HEK293 (cell line): ENCODE results near the gene MRTFB.

Experiments
- CTCF ChIA-PET: fragments of 350-600 bp; formaldehyde crosslinking; extraction: SDS; loops from one replicate; lab custom pipeline; 2021; ENCODE audit warnings: antibody characterized with exemption; lab: Yijun Ruan, JAX
- POLR2A ChIA-PET: fragments of 300-600 bp; formaldehyde crosslinking; extraction: SDS; loops from one replicate; lab custom pipeline; 2020; ENCODE audit warnings: antibody characterized with exemption, inconsistent platforms; lab: Yijun Ruan, JAX
- H3K27ac ChIP-seq: fragments of 200-500 bp; sonication (Bioruptor generic); 2 replicates; pipeline ENCODE4 v1.5.1; 2014; ENCODE audit warnings: low read depth, low read length, control low read depth, inconsistent platforms; ENCODE audit errors: extremely low read depth
- H3K36me3 ChIP-seq, 2 experiments: fragments of 200-500 bp in 1 of 2; sonication (Bioruptor generic) in 1 of 2; 1 replicate in 1 of 2; 2 replicates in 1 of 2; pipeline ENCODE4 v1.5.1; 2014 to 2017; ENCODE audit warnings: inconsistent platforms in 2 of 2, low read length in 2 of 2; ENCODE audit not compliant: control insufficient read depth in 2 of 2, insufficient read depth in 1 of 2
- H3K4me1 ChIP-seq: fragments of 200-500 bp; sonication (Bioruptor generic); 2 replicates; pipeline ENCODE4 v1.5.1; 2014; ENCODE audit warnings: mild to moderate bottlenecking, low read length, inconsistent platforms; ENCODE audit not compliant: control insufficient read depth, insufficient read depth
- H3K4me3 ChIP-seq: 2 replicates; pipeline ENCODE4 v1.5.1; 2011; ENCODE audit warnings: low read depth, mild to moderate bottlenecking, control low read depth, low read length, moderate library complexity
- H3K9me3 ChIP-seq: fragments of 200-500 bp; sonication (Bioruptor generic); 2 replicates; pipeline ENCODE4 v1.5.1; 2014; ENCODE audit warnings: low read depth, low read length, inconsistent platforms; ENCODE audit not compliant: control insufficient read depth, insufficient read depth
- HOXD13 ChIP-seq: sonication (generic); formaldehyde crosslinking; IDR thresholded peaks from 2 replicates; pipeline ENCODE4 v1.8.0; 2022; ENCODE audit warnings: missing genetic modification reagents, borderline replicate concordance
- ZBTB21 ChIP-seq: fragments of 450-650 bp; formaldehyde crosslinking; IDR thresholded peaks from 2 replicates; pipeline ENCODE4 v1.5.1; 2017; ENCODE audit warnings: missing biosample characterization, missing genetic modification characterization
- ZFP41 ChIP-seq: fragments of 450-650 bp; formaldehyde crosslinking; IDR thresholded peaks from 2 replicates; pipeline ENCODE4 v1.5.1; 2016; ENCODE audit warnings: missing biosample characterization, missing genetic modification characterization, borderline replicate concordance
- ZNF544 ChIP-seq: fragments of 450-650 bp; formaldehyde crosslinking; IDR thresholded peaks from 2 replicates; pipeline ENCODE4 v1.5.0; 2017; ENCODE audit warnings: missing biosample characterization, missing genetic modification characterization
- ZNF555 ChIP-seq: fragments of 450-650 bp; formaldehyde crosslinking; conservative IDR thresholded peaks from 2 replicates; pipeline ENCODE4 v1.5.1; 2017; ENCODE audit warnings: missing biosample characterization, mild to moderate bottlenecking, missing genetic modification characterization, inconsistent platforms
- ZNF561 ChIP-seq: fragments of 450-650 bp; IDR thresholded peaks from 2 replicates; pipeline ENCODE4 v1.5.1; 2018; ENCODE audit warnings: missing biosample characterization, missing genetic modification characterization, borderline replicate concordance
- ZNF621 ChIP-seq: fragments of 450-650 bp; formaldehyde crosslinking; IDR thresholded peaks from 2 replicates; pipeline ENCODE4 v1.5.1; 2017; ENCODE audit warnings: missing biosample characterization, missing genetic modification characterization
- ZNF664 ChIP-seq: fragments of 450-650 bp; formaldehyde crosslinking; IDR thresholded peaks from 2 replicates; pipeline ENCODE4 v1.5.1; 2016; ENCODE audit warnings: missing biosample characterization, missing genetic modification characterization
- ZNF791 ChIP-seq: fragments of 450-650 bp; formaldehyde crosslinking; IDR thresholded peaks from 2 replicates; pipeline ENCODE4 v1.5.1; 2016; ENCODE audit warnings: missing biosample characterization, missing genetic modification characterization
- ZSCAN23 ChIP-seq: fragments of 450-650 bp; formaldehyde crosslinking; IDR thresholded peaks from 2 replicates; pipeline ENCODE4 v1.5.1; 2016; ENCODE audit warnings: missing biosample characterization, missing genetic modification characterization
- TF ChIP-seq, protein P1 (sequence below): fragments of 450-650 bp; formaldehyde crosslinking; IDR thresholded peaks from 2 replicates; pipeline ENCODE4 v1.5.1; 2016; ENCODE audit warnings: missing biosample characterization, missing genetic modification characterization
- TF ChIP-seq, protein P2 (sequence below): fragments of 450-650 bp; formaldehyde crosslinking; IDR thresholded peaks from 2 replicates; pipeline ENCODE4 v1.5.1; 2016; ENCODE audit warnings: missing biosample characterization, missing genetic modification characterization, borderline replicate concordance
- TF ChIP-seq, protein P3 (sequence below): fragments of 450-650 bp; formaldehyde crosslinking; IDR thresholded peaks from 2 replicates; pipeline ENCODE4 v1.5.1; 2016; ENCODE audit warnings: missing biosample characterization, missing genetic modification characterization, borderline replicate concordance
- TF ChIP-seq, protein P4 (sequence below): fragments of 450-650 bp; formaldehyde crosslinking; IDR thresholded peaks from 2 replicates; pipeline ENCODE4 v1.5.1; 2016; ENCODE audit warnings: missing biosample characterization, missing genetic modification characterization
- TF ChIP-seq, protein P5 (sequence below): fragments of 450-650 bp; formaldehyde crosslinking; conservative IDR thresholded peaks from 2 replicates; pipeline ENCODE4 v1.5.1; 2016; ENCODE audit warnings: low read depth, missing biosample characterization, missing genetic modification characterization

Gene MRTFB

DNA sequence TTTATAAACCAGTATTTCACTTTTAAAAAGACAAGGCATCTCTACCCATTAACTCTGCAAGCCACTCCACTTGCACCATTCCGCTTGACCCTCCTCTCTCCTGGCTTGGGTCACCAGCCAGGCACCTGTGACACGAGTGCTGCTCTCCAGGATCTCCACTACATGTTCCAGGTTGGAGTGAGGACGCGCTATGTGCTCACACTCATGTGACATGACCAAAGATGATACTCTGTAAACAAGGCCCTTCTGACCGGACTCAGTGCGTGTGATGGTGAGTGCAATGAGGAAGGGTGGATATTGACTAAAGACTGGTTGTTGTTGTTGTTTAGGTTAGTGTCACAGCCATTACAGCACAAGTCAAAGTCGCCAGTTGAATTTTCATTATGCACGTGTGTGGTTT lies 192.7 kb downstream of the MRTFB start:
- no peaks in the 10 kb centered on the region for H3K4me1 ChIP-seq
- H3K9me3 ChIP-seq = no peaks in the 10 kb centered on the region
- ChIA-PET POLR2A (no interaction called here), CTCF (no interaction called here)
- no peak overlapping the region for H3K27ac ChIP-seq
- no peak overlapping the region for H3K4me3 ChIP-seq
- no peak for TF ChIP-seq ZFP41 (tag by site-specific recombination)
- TF ChIP-seq, protein P1, sequence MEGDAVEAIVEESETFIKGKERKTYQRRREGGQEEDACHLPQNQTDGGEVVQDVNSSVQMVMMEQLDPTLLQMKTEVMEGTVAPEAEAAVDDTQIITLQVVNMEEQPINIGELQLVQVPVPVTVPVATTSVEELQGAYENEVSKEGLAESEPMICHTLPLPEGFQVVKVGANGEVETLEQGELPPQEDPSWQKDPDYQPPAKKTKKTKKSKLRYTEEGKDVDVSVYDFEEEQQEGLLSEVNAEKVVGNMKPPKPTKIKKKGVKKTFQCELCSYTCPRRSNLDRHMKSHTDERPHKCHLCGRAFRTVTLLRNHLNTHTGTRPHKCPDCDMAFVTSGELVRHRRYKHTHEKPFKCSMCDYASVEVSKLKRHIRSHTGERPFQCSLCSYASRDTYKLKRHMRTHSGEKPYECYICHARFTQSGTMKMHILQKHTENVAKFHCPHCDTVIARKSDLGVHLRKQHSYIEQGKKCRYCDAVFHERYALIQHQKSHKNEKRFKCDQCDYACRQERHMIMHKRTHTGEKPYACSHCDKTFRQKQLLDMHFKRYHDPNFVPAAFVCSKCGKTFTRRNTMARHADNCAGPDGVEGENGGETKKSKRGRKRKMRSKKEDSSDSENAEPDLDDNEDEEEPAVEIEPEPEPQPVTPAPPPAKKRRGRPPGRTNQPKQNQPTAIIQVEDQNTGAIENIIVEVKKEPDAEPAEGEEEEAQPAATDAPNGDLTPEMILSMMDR (tag by site-specific recombination) = no peak
- peaks cover 15 to 82% of the 10 kb centered on the region in 2 experiments for H3K36me3 ChIP-seq

DNA sequence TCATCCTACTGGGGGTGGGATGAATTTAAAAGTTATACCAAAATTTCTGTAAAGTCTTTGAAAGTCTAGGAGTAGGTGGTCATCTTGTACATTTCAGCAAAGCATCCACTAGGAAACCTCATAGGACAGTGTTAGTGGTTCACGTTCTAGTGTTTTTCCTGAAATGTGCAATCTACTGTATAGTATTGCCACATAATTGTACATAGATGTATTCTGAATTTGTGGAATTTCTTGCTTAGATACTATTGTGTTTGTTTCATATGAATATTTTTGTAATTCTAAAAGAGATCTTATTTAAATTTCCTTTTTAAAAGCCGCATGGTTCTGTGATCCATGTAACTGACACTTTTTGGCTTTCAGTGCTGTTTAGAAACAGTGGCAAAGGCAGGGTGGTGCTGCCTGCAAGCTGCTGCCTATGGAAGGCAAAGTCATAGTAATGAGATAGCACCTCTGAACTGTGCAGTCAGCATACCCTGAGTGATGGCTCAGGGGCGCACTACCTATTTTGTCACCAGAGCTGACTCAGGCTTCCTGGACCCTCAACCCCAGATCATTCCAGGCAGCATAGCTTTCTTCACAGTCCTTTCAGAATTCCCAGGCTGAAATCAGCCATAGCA lies 193.3 kb downstream of the MRTFB start:
- ChIA-PET POLR2A (no interaction called here), CTCF (interaction anchor here (0.7 to 1.1 kb wide), 3 partner anchors 15 to 350 kb away, joined by 3 read pairs; no protein-coding TSS in a partner anchor)
- Histone ChIP-seq H3K4me1 (no peaks in the 10 kb centered on the region), H3K9me3 (no peaks in the 10 kb centered on the region)
- TF ChIP-seq HOXD13 (CRISPR knock-in tag) (no peak), ZSCAN23 (tag by site-specific recombination) (no peak), ZNF621 (tag by site-specific recombination) (no peak)
- TF ChIP-seq, all 188 proteins: peak for 0
- Histone ChIP-seq H3K27ac (no peak overlapping the region), H3K4me3 (no peak overlapping the region), H3K36me3 (peaks cover 10 to 79% of the 10 kb centered on the region in 2 experiments)

DNA sequence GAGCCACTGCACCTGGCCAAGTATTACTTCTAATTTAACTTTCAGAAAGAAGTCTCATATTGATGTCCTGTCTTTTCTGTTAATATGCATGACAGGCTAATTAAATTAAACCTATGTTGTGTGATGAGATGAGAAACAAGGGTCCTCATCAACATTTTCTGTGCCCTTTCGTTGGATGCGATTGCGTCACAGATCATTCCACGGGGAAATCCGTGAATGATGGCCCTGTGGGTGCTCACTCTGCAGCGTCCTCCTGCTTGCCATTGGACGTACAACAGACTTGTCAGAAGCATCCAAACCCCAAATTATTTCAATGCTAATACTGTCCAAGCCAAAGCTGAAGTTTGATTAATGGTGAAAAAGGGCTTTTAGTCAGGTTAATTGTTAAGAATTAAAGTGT lies 197.0 kb downstream of the MRTFB start:
- CTCF ChIA-PET = interaction anchor here (0.7 kb wide), 1 partner anchor 10 kb away, joined by 3 read pairs; no protein-coding TSS in a partner anchor
- POLR2A ChIA-PET = no interaction called here
- Histone ChIP-seq H3K36me3 (peaks cover 0 to 44% of the 10 kb centered on the region in 2 experiments; a peak in 1 of 3 replicates), H3K9me3 (no peaks in the 10 kb centered on the region), H3K4me3 (no peak overlapping the region), H3K27ac (no peak overlapping the region), H3K4me1 (no peaks in the 10 kb centered on the region)
- TF ChIP-seq, protein P2, sequence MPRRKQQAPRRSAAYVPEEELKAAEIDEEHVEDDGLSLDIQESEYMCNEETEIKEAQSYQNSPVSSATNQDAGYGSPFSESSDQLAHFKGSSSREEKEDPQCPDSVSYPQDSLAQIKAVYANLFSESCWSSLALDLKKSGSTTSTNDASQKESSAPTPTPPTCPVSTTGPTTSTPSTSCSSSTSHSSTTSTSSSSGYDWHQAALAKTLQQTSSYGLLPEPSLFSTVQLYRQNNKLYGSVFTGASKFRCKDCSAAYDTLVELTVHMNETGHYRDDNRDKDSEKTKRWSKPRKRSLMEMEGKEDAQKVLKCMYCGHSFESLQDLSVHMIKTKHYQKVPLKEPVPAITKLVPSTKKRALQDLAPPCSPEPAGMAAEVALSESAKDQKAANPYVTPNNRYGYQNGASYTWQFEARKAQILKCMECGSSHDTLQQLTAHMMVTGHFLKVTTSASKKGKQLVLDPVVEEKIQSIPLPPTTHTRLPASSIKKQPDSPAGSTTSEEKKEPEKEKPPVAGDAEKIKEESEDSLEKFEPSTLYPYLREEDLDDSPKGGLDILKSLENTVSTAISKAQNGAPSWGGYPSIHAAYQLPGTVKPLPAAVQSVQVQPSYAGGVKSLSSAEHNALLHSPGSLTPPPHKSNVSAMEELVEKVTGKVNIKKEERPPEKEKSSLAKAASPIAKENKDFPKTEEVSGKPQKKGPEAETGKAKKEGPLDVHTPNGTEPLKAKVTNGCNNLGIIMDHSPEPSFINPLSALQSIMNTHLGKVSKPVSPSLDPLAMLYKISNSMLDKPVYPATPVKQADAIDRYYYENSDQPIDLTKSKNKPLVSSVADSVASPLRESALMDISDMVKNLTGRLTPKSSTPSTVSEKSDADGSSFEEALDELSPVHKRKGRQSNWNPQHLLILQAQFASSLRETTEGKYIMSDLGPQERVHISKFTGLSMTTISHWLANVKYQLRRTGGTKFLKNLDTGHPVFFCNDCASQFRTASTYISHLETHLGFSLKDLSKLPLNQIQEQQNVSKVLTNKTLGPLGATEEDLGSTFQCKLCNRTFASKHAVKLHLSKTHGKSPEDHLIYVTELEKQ (tag by site-specific recombination) = no peak
- TF ChIP-seq, protein P3, sequence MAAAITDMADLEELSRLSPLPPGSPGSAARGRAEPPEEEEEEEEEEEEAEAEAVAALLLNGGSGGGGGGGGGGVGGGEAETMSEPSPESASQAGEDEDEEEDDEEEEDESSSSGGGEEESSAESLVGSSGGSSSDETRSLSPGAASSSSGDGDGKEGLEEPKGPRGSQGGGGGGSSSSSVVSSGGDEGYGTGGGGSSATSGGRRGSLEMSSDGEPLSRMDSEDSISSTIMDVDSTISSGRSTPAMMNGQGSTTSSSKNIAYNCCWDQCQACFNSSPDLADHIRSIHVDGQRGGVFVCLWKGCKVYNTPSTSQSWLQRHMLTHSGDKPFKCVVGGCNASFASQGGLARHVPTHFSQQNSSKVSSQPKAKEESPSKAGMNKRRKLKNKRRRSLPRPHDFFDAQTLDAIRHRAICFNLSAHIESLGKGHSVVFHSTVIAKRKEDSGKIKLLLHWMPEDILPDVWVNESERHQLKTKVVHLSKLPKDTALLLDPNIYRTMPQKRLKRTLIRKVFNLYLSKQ (tag by site-specific recombination) = no peak
- TF ChIP-seq ZNF544 (tag by site-specific recombination) (no peak), ZNF621 (tag by site-specific recombination) (no peak), ZNF664 (no peak), ZNF561 (no peak), ZBTB21 (tag by site-specific recombination) (no peak), ZNF555 (tag by site-specific recombination) (no peak), ZNF791 (tag by site-specific recombination) (no peak)
- TF ChIP-seq, protein P4, sequence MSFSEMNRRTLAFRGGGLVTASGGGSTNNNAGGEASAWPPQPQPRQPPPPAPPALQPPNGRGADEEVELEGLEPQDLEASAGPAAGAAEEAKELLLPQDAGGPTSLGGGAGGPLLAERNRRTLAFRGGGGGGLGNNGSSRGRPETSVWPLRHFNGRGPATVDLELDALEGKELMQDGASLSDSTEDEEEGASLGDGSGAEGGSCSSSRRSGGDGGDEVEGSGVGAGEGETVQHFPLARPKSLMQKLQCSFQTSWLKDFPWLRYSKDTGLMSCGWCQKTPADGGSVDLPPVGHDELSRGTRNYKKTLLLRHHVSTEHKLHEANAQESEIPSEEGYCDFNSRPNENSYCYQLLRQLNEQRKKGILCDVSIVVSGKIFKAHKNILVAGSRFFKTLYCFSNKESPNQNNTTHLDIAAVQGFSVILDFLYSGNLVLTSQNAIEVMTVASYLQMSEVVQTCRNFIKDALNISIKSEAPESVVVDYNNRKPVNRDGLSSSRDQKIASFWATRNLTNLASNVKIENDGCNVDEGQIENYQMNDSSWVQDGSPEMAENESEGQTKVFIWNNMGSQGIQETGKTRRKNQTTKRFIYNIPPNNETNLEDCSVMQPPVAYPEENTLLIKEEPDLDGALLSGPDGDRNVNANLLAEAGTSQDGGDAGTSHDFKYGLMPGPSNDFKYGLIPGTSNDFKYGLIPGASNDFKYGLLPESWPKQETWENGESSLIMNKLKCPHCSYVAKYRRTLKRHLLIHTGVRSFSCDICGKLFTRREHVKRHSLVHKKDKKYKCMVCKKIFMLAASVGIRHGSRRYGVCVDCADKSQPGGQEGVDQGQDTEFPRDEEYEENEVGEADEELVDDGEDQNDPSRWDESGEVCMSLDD (tag by site-specific recombination) = no peak
- TF ChIP-seq, protein P5, sequence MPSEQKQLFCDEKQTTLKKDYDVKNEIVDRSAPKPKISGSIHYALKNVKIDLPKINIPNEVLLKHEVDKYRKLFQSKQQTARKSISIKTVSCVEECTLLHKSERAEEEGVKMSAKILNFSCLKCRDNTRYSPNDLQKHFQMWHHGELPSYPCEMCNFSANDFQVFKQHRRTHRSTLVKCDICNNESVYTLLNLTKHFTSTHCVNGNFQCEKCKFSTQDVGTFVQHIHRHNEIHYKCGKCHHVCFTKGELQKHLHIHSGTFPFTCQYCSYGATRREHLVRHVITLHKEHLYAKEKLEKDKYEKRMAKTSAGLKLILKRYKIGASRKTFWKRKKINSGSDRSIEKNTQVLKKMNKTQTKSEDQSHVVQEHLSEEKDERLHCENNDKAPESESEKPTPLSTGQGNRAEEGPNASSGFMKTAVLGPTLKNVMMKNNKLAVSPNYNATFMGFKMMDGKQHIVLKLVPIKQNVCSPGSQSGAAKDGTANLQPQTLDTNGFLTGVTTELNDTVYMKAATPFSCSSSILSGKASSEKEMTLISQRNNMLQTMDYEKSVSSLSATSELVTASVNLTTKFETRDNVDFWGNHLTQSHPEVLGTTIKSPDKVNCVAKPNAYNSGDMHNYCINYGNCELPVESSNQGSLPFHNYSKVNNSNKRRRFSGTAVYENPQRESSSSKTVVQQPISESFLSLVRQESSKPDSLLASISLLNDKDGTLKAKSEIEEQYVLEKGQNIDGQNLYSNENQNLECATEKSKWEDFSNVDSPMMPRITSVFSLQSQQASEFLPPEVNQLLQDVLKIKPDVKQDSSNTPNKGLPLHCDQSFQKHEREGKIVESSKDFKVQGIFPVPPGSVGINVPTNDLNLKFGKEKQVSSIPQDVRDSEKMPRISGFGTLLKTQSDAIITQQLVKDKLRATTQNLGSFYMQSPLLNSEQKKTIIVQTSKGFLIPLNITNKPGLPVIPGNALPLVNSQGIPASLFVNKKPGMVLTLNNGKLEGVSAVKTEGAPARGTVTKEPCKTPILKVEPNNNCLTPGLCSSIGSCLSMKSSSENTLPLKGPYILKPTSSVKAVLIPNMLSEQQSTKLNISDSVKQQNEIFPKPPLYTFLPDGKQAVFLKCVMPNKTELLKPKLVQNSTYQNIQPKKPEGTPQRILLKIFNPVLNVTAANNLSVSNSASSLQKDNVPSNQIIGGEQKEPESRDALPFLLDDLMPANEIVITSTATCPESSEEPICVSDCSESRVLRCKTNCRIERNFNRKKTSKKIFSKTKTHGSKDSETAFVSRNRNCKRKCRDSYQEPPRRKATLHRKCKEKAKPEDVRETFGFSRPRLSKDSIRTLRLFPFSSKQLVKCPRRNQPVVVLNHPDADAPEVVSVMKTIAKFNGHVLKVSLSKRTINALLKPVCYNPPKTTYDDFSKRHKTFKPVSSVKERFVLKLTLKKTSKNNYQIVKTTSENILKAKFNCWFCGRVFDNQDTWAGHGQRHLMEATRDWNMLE (tag by site-specific recombination) = no peak
